Measurements from ENCODE around the gene RMND5A. TPM values are rescaled to one million over a fixed set of nuclear protein-coding genes. Genes with fewer than 3 reads are reported as not detected.
A peak's percentile ranks its signal among the peaks of the same experiment; 100 is the strongest.

RMND5A gene
- total RNA-seq, 6 experiments from 2014 or later, result 22.2 to 45.6 (median 33.8) TPM

- DNase-seq (no peak), ATAC-seq (peak; percentile 66 to 87 (median 79))
- H3K27ac ChIP-seq, result no peak overlapping the region
- intact Hi-C loops (cut with DNase I), result no loop called here
- H3K36me3 ChIP-seq, result peaks cover 0 to 11% (median 0%) of the 10 kb centered on the region in 4 donors
- H3K9me3 ChIP-seq, result no peaks in the 10 kb centered on the region
- WGBS (ENCODE audit: insufficient coverage, low coverage, low lambda C conversion rate, missing lambda C conversion rate), result 89% methylated on average over 9 of the region's 9 CpGs
- no peaks in the 10 kb centered on the region for H3K27me3 ChIP-seq
- H3K4me3 ChIP-seq, result no peak overlapping the region
- H3K4me1 ChIP-seq, result no peaks in the 10 kb centered on the region
- TF ChIP-seq POLR2A (IDR thresholded peaks at IDR 0.05) (no peak), CTCF (IDR thresholded peaks at IDR 0.05) (no peak)
Measured at GRCh38 chr2:86747711-86748639, 27.9 kb downstream of the RMND5A start.

GRCh38 chr2:86750240-86750839 is 30.2 kb downstream of the RMND5A start:
- no peaks in the 10 kb centered on the region for H3K9me3 ChIP-seq
- WGBS (ENCODE audit: insufficient coverage, low coverage, low lambda C conversion rate, missing lambda C conversion rate), result 100% methylated on average over 3 of the region's 3 CpGs

GRCh38 chr2:86751778-86752177 is 31.7 kb downstream of the RMND5A start:
- H3K4me3 ChIP-seq, result no peak overlapping the region
- whole genome bisulfite sequencing (ENCODE audit: insufficient coverage, low coverage, low lambda C conversion rate, missing lambda C conversion rate), result 100% methylated on average over 1 of the region's 1 CpG

More at GRCh38 chr2:86750240-86750839, 30.2 kb downstream of the RMND5A start:
- no peaks in the 10 kb centered on the region for H3K27me3 ChIP-seq
- no peak overlapping the region for H3K4me3 ChIP-seq
- H3K36me3 ChIP-seq, result peaks cover 0 to 33% (median 2%) of the 10 kb centered on the region in 4 donors
- intact Hi-C loops (cut with DNase I), result no loop called here
- H3K27ac ChIP-seq, result no peak overlapping the region
- DNase-seq (no peak), ATAC-seq (no peak)
- TF ChIP-seq POLR2A (IDR thresholded peaks at IDR 0.05) (no peak), CTCF (IDR thresholded peaks at IDR 0.05) (no peak)
- no peaks in the 10 kb centered on the region for H3K4me1 ChIP-seq

GRCh38 chr2:86752934-86753333 is 32.8 kb downstream of the RMND5A start:
- TF ChIP-seq POLR2A (IDR thresholded peaks at IDR 0.05), result no peak
- TF ChIP-seq CTCF (IDR thresholded peaks at IDR 0.05), result no peak
- peaks cover 3 to 38% (median 5%) of the 10 kb centered on the region in 4 donors for H3K36me3 ChIP-seq

More at GRCh38 chr2:86751778-86752177, 31.7 kb downstream of the RMND5A start:
- TF ChIP-seq POLR2A (IDR thresholded peaks at IDR 0.05), result no peak
- TF ChIP-seq CTCF (IDR thresholded peaks at IDR 0.05), result no peak
- peaks cover 3 to 38% (median 5%) of the 10 kb centered on the region in 4 donors for H3K36me3 ChIP-seq
- no peak overlapping the region for H3K27ac ChIP-seq
- no peaks in the 10 kb centered on the region for H3K27me3 ChIP-seq
- no peaks in the 10 kb centered on the region for H3K9me3 ChIP-seq
- intact Hi-C loops (cut with DNase I), result no loop called here
- ATAC-seq (no peak), DNase-seq (no peak)
- H3K4me1 ChIP-seq, result no peaks in the 10 kb centered on the region

More at GRCh38 chr2:86752934-86753333, 32.8 kb downstream of the RMND5A start:
- Histone ChIP-seq H3K4me1 (no peaks in the 10 kb centered on the region), H3K4me3 (no peak overlapping the region), H3K27me3 (no peaks in the 10 kb centered on the region), H3K27ac (no peak overlapping the region), H3K9me3 (no peaks in the 10 kb centered on the region)
- DNase-seq, result no peak
- ATAC-seq, result peak in 1 of 4 donors; percentile 35
- intact Hi-C loops (cut with DNase I), result no loop called here
- 45% methylated on average over 3 of the region's 3 CpGs for WGBS (ENCODE audit: insufficient coverage, low coverage, low lambda C conversion rate, missing lambda C conversion rate)
